ENCODE measurements around the gene LEMD1.

Gene LEMD1

DNA sequence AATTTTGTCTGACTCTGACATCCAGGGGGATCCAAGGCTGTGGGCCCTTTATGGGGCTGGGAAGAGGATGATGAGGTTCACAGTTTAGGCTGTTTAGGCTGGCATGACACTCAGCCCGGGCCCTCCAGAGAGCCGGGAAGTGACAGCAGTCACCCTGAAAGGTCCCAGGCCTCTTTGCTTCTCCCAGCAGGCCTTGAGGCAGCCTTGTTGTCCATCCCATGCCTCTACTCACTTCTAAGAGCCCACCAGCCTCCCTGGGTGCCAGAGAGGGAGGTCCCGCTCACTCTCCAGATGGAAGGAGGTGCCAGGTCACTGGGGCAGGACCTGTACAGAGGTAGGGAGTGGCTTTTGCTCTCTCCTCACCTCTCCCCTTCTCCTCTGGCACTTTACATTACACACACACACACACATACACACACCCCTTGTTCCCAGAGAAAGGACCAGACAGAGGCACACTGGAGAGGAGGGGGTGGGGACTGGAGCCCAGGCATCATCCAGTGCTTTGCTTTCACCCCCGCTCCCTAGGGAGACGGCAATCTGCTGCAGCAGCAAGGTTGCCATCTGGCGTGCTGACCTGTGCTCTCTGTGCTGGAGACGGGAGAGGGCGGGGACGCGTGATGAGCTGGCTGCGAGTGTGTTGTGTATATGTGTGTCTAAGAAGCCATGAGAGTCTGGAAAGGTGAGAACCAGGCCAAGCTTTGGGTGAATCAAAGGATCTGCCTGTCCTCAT is 69.7 kb downstream of the LEMD1 start:
- DNase-seq, result no peak

DNA sequence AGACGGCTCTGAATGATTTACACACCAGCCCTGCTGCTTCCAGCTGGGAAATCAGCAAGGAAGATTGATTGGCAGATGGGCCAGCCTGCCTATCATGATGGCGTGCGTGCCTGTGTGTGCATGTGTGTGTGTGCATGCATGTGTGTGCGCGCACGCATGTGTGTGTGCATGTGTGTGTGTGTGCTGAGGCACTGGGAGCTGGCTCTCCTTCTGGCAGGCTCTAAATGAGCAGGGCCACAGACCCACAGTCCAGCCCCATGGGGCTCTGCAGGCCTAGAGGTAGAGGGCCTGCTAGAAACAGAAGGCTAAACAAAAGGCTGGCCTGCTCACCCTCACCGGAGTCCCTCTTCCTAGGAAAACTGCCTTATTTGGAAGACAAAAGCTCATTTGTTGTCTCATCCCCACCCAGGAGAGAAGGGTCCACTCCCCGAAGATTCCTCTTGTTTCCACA is 71.1 kb downstream of the LEMD1 start:
- DNase-seq, result no peak

DNA sequence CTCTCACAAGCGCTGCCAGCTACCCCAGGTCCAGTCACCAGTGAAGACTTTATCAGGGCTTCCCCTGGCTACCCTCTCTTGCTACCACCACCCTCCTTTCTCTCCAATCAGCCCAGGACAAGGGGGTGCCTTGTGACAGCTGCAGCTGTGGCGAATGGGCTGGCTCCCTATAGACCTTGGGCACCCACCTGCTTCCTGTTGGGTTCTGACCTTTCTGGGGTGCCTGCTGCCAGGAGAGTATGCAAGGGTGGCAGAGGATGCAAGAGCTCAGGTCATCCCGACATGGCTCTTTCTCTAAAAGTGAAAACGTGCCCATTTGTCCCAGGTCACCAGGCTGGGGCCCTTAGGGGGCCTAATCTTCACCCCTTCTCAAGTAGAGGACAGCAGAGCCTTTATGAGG is 71.7 kb downstream of the LEMD1 start:
- no peak for DNase-seq

DNA sequence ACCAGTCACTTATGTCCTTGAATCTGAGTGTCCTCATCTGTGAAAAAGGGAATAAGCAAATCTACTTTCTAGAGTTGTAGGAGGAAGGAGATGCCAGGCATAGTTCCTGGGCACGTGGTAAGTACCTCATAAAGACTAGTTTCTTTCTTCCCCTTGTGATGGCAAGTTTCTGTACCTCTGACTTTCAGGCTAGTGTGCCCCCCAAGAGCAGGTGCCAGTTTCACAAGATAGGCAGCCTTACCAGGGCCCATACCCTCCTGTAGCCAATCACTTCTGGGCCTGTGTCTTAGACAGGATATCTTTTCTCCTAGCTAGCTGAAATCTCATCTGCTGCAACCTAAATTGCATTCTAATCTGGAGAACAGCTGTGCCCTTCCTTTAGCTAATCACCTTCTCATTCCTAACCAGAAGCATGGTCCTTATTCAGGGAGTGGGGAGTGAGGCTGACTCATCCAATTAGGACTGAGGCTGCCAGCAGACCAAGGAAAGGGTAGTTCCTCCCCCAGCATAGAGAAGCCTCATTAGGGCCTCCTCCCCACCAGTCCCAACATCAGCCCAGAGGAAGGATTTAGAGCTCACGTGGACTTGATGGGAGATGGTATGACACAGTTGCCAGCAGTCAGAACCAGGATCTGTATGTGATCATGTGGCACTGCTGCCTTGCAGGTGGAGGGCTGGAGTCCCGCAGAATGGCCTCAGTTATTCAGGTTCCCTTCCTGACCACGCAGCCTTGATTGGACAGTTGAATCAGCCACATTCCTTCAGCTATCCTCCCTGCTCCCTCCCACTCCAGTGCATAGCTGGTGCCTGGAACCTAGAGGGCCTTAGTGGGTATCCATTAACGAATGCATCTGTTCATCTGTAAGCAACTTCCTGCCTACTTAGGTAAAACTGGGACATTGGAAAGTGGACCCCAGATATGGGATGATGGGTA is 73.0 kb downstream of the LEMD1 start:
- DNase-seq, result no peak

DNA sequence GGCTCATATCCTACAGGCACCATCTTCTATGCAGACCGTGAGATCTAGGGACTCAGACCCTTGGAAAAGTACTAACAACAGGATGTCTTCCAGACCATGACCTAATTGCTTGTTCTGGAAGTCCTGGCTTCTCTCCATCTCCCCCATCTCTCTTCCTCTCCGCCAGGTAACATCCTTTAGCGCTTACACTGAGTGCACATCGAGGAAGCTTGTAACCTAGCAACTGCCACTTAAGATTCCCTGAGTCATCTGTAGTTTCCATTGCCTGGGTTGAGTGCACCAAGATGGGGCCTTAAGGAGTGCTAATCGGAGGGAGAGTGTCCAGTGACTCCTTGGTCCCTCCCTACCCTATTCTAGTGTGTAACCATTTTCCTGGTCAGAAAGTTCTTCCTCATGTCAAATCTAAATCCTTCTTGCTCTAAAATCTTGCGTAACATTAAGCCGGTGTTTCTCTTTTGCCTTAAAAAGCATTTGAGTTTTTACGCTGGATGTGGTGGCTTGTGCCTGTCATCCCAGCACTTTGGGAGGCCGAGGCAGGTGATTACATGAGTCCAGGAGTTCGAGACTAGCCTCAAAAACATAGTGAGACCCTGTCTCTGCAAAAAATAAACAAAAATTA is 74.8 kb downstream of the LEMD1 start:
- DNase-seq, result no peak

DNA sequence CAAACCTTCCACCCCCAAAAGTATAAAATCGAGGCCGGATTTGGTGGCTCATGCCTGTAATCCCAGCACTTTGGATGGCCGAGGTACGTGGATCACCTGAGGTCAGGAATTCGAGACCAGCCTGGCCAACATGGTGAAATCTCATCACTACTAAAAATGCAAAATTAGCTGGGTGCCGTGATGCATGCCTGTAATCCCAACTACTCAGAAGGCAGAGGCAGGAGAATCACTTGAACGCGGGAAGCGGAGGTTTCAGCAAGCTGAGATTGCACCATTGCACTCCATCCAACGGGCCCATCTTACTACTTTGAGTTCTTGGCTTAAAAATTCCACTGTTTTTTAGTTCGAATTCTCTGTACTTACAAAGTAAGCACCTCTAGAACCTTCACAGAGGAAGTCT is 76.1 kb downstream of the LEMD1 start:
- DNase-seq, result no peak

DNA sequence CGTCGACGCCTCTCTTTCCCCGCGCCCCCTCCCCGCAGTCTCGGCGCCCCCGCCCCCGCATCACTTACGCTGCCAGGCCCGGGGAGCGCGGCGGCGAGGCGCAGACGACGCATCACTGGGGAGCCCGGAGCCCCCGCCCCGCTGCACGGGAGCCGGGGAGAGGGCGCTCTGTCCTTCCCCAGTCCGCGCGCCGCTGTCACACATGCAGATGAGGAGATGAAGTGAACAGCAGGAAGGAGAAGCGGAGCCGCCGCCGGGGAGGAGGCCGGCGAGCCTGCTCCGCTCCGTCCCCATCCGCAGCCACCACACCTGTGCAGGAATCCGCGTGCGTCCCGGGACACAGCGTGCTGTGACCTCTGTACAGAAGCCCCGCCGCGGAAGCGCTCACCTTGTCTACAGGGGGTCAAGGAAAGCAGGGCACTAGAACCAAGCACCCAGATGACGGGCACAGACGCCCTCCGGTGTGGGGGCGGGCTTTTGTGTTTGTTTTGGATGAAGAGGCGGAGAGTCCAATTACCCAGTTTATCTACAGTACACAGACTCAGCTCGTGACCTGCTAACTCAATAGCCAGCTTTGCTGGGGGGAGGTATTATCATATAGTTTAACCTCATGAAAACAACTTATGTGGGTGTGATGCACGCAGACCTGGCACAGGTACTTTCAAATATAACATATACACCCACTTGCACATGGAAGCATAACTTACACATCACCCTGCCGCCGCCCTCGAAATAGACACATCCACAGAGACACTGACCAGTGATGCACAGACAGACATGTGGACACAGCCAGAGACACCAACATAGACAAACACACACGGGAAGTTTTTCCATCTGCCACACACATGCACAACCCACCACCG is 77.6 kb downstream of the LEMD1 start:
- peak; percentile 56 to 66 for DNase-seq

DNA sequence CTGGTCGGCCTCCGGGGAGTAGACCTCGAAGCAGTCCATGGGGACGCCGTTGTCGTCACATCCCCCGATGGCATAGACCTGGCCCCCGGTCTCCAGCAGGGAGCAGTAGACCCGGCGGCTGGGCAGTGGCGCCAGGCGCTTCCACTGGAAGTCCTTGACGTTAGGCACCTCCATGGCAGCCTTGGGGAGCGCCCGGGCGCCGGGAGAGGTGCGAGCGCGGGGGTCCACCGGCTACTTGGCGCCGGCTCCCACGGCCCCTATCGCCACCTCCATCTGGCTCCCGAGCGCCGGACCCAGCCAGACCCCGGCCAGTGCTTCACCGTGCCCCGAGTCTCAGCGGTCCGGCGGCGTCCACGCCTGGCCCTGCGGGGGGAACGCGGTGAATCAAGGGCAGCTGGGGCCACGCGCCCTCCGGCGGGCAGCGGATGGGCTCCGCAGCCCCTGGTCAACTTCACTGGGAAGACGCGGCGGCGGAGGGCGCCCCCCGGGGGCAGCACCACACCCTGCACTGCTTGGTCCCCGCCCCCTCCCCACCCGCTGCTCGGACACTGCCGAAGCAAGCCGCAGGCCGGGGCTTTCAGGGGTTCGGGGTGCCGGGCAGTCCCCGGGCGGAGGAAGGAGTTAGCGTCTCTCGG is 78.3 kb downstream of the LEMD1 start:
- no peak for DNase-seq

DNA sequence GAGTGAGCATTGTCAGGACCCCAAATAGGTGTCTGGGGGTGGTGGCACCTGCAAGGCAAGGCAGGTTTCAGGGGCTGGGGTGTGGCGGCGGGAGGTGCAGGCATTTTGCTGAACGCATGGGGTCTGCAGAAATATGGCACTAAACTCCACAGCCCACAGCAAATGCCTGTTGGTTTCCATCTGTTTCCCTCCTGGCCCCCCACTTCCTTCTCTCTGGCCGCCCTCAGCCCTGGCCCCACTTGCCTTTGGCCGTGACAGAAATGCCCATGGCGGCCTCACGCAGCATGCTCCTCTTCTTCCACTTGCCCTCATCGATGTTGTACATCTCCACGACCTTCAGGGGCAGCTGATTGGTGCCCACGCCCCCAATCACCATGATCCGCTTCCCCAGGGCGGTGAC is 78.9 kb downstream of the LEMD1 start:
- DNase-seq, result no peak

DNA sequence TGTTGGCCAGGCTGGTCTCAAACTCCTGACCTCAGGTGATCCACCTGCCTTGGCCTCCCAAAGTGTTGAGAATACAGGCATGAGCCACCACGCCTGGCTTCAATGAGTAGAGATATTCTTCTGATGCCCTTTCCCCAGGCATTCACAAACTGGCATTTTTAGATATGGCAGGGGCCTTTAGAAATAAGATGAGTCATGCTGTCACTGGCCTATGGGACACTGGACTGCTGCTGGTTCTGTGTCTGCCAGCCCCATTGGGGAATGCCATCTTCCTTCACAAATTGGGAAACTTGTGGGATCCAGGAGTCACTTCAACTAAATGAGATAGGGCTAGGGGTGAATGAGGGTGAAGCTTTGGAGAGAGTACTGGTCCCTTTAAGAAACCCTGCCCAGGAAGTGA is 81.2 kb downstream of the LEMD1 start:
- DNase-seq, result no peak

DNA sequence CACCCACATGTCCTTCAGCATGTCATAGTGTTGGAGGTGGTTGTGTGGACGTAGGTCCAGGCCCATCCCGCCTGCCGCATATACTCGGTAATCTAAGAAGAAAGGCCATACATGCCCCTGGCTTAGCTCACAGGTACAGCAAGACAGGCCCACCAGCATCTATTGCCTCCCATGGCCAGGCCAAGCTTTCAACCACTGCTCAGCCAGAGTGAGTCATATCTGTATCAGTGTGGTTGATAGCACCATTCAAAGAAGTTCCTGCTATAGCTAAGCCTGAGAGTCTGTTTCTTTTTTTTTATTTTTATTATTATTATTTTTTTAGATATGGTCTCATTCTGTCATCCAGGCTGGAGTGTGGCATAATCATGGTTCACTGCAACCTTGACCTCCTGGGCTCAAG is 82.1 kb downstream of the LEMD1 start:
- DNase-seq, result no peak

DNA sequence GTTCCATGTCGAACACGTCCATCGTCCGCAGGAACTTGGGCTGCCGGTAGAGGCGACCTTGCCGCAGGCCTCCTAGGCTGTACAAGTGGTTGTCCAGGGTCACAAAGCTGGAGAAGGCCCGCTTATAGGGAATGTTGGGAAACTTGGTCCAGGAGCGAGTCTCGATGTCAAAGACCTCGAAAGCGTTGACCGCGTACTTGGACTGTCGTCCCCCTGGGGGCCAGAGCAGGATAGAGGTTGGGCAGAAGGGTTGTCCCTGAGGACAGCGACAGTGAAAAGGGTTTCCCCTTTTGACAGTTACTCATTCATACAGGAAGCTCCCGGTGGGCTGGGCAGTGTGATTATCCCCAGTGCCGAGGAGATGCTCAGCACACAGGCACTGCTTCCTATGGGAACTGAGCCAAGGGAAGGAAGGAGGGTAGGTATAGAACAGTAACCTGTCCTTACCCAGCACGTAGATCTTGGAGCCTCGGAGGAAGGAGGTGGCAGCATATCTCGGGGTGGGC is 82.6 kb downstream of the LEMD1 start:
- DNase-seq, result no peak

DNA sequence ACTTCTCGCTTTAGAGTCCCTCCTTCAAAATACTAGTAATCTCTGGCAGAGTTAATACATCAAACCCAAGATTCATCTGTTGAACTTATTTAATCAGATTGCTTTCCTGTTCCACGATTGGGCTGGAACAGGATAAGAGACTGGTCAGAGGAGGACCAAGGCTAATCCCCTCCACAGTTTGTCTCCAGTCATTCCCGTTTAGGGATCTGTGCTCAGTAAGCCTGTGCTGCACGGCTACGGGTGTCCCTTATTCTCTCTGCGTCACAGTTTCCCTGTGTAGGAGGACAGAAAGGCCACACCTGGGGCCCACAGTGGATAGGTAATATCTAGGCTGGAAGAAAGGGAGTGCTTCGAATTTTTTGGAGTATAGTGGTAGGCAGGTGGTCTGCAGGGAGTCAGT is 83.8 kb downstream of the LEMD1 start:
- DNase-seq, result no peak

DNA sequence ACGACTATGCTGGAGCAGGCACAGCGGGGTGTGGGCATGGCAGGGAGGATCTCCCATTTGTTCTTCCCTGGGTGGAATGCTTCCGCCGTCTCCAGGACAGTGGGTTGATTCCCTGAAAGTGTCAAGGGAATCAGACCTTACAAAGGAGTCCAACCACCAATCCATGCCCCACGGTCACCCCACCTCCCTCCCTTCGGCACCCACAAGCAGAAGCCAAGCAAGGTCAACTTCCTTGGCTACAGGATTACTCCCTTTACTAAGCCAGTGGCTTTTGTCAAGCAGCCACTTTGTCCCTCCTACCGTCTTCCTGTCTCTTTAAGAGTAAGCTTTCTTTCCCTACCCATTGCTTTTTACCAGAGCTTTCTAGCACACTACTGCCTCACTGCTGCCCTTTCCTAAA is 84.4 kb downstream of the LEMD1 start:
- no peak for DNase-seq

DNA sequence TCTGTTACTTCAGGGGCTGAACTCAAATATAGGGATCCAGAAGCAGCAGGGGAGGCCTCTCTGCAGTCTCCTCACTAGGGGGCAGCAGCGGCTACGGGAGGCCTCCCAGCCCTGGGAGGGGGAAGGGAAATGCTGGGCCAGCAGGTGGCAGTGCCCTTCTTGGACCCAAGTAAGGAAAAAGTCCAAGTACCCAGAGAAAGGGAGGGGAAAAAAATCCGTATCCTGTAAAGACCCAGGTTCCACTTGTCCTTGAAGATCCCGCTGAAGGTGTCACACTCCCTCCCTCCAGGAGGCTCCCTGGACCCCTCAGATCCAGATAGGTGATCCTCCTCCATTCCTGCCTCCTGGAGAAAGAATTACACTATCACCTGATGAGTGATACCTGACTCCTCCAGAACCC is 86.2 kb downstream of the LEMD1 start:
- peak; percentile 73 to 75 for DNase-seq

DNA sequence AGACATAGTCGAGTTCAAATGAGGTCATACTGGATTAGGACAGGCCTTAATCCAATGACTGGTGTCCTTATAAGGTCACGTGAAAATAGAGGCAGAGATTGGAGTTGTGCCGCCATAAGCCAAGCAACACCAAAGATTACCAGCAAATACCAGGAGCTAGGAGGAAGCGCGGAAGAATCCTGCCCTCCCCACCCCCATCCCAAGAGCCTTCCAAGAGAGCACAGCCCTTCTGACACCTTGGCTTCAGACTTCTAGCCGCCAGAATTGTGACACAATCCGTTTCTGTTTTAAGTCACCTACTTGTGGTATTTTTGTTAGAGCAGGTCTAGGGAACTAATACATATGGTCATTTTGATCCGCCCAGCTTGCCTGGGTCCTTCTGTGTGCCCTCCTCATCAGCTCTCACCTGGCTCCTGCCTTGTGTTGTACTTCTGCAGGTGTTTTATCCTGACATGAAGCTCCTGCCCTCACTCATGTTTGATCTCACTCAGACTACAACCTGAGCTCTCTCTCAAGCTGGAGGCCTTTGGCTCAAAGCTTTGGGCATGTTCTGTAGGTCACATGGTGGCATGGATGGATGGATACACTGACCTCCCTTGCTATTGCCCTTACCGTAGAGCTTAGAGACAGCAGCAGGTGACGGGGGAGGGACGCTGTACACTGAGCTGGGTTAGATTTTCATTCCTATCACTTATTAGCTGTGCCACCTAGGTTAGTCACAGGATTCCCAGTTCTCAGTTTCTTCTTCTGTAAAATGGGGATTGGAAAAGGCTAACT is 89.7 kb downstream of the LEMD1 start:
- DNase-seq, result no peak

Measured in stimulated activated CD4-positive, alpha-beta T cell treated with anti-CD3 and anti-CD28 coated beads, Interleukin-4, amount 100 ng/mL, for 4 hours (primary cell).